Transverse colon (tissue), 4 donors: ENCODE results near the gene IGF2BP1.

Experiments used
- EP300 ChIP-seq: sonication (generic); formaldehyde crosslinking; IDR thresholded peaks from one replicate; pipeline ENCODE4 v1.6.1; 2017; ENCODE audit warnings: antibody characterized with exemption, low read depth
- POLR2A ChIP-seq: fragments of 450-650 bp; IDR thresholded peaks from one replicate; pipeline ENCODE4 v1.6.1; 2016; ENCODE audit warnings: antibody characterized with exemption, mild to moderate bottlenecking, moderate library complexity
- POLR2AphosphoS5 ChIP-seq, 3 donors: sonication (generic); formaldehyde crosslinking; IDR thresholded peaks; one replicate each; pipeline ENCODE4 v1.6.1; 2016; ENCODE audit warnings: antibody characterized with exemption in 3 of 3
- TF ChIP-seq, protein P1 (sequence below), 5 experiments: fragments of 200-600 bp in 3 of 5; fragments of 450-650 bp in 2 of 5; sonication (generic) in 3 of 5; IDR thresholded peaks; 1 replicate in 2 of 5; 2 replicates in 3 of 5; pipeline ENCODE4 v1.5.1; 2016 to 2017; ENCODE audit warnings: antibody characterized with exemption in 5 of 5, inconsistent platforms in 3 of 5, mild to moderate bottlenecking in 2 of 5, moderate library complexity in 1 of 5

DNA sequence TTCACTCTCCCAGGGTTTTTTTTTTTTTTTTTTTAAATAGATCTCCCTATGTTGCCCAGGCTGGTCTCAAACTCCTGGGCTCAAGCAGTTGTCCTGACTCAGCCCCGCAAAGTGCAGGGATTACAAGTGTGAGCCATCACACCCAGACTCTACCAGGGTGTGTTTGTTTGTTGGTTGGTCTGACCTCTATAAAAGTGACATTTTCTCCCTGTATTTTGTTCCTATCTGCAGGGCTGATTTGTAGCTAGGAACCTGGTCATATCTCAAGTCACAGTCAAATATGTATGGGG, 89.1 kb downstream of the IGF2BP1 start:
- TF ChIP-seq POLR2A (no peak), POLR2AphosphoS5 (IDR thresholded peaks at IDR 0.05) (no peak), EP300 (no peak)
- TF ChIP-seq, protein P1, sequence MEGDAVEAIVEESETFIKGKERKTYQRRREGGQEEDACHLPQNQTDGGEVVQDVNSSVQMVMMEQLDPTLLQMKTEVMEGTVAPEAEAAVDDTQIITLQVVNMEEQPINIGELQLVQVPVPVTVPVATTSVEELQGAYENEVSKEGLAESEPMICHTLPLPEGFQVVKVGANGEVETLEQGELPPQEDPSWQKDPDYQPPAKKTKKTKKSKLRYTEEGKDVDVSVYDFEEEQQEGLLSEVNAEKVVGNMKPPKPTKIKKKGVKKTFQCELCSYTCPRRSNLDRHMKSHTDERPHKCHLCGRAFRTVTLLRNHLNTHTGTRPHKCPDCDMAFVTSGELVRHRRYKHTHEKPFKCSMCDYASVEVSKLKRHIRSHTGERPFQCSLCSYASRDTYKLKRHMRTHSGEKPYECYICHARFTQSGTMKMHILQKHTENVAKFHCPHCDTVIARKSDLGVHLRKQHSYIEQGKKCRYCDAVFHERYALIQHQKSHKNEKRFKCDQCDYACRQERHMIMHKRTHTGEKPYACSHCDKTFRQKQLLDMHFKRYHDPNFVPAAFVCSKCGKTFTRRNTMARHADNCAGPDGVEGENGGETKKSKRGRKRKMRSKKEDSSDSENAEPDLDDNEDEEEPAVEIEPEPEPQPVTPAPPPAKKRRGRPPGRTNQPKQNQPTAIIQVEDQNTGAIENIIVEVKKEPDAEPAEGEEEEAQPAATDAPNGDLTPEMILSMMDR (IDR thresholded peaks at IDR 0.05): no peak
